GM18907 (cell line): ENCODE measurements around the gene PNKP.

Experiments
- ATAC-seq: cut with Tn5 transposase; IDR thresholded peaks from one replicate; pipeline ENCODE4 v1.9.1; 2021; ENCODE audit warnings: mild to moderate bottlenecking, moderate library complexity; ENCODE audit not compliant: unreplicated experiment

Gene PNKP

DNA sequence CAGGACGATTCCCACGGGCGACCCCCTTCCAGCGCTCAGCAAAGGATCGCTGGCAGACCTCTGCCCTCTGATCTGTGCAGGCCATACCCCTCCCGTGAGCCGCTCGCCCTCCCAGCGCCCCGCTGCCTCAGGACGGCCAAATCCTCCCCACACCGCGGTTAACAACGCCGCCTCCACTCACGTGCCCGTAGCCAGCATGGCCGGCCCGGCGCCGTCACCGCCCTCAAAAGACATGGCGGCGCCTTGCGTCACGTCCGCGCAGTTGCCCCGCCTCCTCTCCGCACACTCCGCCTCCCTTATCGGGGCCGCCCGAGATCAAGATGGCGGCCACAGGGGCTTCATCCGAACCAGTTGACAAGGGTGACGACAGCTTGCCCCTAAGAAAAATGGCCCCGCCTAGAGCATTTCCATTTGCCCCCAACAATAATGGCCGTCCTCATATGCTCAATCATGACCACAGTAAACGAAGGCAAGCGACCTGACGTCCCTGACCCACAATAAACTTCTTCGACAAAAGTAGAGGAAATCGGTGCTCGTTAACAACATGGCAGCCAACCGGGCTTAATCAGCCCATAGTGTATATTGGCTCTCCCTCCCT, 9.1 kb upstream of the PNKP start:
- ATAC-seq, result peak; percentile 52

DNA sequence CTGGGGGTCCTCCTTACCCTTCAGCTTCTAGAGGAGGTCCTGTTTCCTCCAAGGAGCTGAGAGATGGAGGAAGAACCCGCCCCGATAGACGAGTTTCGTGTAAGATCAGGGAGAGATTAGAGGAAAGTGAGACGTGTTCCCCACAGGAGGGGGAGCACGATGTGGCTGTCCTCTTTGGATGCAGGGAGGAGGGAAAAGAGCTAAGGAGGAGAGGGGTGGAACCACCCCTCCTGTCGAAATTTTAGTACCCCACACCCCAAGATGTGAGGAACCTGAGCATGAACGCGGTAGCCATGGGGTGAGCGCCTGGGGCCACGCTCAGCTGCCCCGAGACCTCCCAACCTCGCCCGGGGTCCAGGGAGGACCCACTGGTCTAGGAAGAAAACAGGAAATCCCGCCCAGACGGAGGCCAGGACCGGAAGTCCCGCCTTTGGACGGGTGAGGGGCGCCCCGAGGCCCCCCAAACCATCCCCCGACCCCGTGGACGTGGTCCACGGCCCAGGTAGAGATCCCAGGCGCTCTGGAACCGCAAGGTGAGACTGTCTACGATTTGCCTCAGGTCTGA, 8.6 kb upstream of the PNKP start:
- no peak for ATAC-seq

DNA sequence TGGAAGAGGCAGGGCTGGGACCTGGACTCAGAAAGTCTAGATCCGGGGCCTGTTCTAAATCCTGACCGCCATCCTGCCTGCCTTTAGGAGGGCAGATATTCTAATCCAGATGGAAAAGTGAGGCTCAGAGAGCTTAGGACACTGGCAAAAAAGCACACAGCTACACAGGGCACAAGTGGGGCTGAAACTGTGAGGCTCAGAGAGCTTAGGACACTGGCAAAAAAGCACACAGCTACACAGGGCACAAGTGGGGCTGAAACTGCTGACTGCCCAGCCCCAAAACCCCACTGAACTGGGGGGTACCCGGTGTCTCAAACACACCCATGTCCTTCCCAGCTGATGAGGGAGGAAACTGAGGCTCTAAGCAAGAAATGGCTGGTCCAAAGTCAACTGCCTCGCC, 7.8 kb upstream of the PNKP start:
- ATAC-seq, result no peak

DNA sequence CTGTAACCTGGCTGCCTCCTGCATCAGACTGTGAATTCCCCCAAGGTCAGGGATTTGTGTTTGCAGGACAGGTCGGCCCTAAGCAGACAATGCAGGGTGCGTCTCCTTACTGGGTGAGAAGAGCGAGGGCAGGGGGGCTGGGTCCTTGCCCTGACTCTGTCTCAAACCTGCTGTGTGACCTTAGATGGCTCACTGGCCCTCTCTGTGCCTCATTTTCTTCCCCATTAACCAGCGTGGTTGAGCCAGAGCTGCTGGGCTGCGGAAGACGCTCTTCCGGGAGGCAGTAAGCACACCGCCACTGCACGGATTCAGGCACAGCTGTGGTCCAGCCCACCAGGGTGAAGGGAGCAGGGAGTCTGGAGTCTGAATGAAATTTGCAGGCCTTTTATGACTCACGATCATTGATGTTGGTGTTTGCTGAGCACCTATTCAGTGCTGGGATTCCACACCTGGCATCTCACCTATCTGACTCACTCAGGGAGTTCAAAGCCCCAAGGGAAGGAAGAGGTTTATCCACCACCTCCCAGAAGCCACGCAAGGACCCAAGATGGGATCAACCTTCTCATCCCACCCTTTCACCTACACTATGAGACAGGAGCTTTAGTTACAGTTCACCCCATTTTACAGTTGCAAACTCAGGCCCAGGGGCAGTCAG, 7.3 kb upstream of the PNKP start:
- ATAC-seq, result no peak

DNA sequence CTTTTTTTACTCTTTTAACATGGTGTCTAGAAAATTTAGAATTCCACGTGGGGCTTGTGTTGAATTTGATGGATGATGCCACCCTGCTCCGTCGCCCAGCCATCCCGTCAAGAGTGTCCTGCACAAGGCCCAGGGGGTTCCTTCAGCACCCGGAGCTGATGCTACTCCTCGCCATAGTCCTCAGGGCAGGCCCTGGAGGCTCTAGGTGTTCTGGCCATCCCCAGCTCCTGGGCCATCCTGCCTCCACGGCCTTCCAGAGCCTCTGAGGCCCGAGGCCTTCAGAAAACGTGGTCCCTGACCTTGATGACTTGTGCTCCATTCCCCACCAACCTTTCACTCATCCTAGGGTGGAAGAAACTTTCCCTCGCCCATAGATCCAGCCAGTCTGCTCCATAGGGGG, 6.5 kb upstream of the PNKP start:
- ATAC-seq, result no peak

DNA sequence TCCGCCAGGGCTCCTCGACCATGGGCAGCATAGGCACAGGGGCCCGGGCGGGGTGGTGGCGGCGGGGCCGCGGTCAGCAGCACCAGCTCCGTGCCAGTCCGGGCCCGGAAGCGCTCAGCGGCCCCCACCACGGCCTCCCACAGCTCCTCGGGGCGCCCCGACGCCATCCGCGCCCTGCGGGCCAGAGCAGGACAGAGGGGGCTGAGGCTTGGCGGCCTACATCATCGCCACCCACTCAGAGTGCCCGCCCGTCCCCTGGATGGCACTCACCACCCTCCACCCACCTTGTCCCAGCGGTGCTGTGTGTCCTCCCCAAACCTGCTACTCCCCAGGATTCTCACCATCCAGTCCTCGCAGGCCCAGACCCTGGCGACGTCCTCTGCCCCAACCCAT, 5.7 kb upstream of the PNKP start:
- no peak for ATAC-seq

DNA sequence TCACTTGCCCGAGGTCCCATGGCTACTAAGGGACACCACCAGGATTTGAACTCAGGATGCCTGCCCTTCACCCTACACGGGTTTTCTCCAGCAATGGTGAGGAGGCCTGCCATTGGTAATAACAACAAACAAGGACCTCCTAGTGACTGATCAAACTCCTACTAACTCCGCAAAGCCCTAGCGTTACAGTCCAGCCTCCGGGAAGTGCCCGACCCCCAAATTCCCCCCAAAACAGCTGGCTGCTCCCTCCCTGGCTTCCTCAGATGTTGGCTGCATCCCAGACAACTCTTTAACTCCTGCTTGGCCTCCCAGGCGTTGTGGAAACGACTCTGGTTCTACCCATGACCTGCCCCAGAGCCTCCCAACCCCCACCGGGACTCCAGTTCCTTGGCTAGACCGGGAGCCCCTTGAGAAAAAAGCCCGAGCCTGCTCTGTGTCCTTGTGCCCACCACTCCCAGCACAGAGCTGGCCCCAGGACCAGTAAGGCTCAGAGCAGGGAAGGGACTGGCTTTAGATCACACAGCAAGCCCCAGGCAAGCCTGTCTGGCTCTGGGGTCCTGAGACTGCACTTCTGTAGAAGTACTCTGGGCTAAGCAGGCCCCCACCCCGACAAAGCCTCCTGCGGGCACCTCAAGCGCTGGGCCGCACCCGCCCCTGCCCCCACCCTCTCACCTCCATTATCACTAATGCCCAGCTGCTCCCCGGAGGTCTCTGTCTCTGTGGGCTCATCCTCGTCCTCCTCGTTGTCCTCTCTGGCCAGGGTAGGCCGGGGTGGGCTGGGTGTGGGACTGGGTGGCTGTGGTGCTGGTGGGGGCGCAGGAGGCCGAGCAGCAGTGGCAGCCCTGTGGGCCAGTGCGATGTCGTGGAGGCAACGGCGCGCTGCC, 5.1 kb upstream of the PNKP start:
- no peak for ATAC-seq

DNA sequence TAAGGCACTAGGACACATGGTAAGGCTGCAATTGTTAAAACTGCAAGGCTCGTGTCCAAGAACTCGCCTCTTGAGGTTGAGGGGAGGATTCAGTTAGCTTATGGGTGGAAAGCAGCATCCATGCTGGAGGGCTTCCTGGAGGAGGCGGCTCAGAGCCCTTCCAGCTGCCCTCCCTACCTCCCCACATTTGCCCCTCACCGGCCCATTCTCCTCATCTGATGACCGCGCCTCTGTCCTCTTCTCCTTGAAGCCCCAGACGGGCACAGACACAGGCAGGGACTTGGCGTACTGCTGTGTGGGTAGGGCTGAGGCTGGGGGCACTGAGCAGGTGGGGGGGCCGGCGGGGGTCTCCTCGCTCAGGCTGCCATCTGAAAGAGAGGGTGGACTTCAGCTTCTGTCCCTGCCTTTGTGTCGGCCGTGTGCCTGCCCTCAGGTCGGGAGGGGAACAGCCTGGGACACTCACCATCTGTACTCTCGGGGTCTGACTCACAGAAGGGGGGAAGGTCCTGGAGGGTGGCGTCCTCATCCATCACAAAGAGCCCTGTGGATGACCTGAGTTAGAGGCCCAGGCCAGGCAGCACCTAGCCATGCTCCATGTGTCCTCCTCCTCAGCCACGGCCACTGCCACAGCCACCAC, 4.1 kb upstream of the PNKP start:
- ATAC-seq, result no peak

DNA sequence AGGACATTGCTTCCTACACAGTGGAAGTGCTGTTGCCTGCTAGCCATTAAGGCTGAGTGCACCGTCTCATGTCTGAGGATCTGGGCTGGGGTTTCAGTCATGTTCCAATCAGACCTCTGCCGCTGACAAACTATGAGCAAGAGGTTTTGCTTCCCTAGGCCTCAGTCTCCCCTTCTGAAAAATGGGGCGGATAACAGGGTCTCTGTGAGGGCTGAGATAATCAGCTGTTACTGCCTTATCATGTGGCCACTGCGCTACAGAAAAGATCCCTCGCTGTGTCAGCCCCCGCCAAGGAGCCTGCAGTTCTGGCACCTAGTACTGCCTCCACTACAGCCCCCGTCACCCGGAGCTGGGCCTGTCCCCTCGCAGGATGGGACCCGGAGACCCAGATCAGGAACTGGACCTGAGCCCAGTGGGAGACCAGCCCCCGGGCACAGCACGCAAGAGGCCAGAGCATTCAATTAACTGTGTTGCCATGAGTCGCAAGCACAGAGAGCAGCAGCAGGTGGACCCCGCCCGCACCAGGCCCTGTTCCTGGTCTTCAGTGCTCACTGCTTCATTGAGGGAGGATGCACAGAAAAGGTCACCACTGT, 3.0 kb upstream of the PNKP start:
- ATAC-seq, result no peak

DNA sequence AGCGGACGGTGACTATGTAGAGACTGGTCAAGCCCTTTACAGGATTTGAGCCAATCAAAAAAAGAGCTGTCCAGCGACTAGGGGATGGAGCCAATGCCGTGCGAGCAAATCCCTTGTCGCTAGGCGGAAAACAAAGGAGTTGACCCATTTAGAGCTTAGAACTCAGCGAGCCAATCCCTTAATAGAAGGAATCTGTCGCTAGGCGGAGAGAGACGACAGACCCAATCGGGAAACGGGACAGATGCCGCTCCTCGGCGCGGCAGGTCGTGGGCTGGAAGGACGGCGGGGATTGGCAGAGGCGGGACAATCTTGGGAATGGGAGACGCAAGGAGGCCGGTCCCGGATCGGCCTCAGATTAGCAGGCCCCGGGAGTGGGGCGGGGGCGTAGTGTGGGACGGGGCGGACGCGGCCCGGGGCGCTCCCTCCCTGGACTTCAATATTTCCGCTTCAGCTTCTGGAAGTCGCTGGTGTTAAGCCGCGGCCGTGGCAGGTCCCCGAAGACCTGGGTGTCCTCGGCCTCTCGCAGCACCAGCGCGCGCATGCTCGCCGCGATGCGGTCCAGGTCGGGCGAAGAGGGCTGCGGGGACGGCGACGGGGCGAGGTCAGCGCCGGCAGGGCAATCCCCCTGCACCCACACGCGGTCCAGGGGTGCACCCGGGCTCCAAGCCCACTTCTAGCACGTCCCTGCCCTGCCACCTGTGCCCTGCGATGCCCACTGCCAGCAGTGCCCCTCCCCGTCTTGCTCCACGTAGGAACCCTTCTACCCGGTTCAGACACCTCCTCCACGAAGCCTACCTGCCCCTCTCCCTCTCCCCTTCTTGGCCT, 2.3 kb upstream of the PNKP start:
- ATAC-seq, result peak; percentile 62

DNA sequence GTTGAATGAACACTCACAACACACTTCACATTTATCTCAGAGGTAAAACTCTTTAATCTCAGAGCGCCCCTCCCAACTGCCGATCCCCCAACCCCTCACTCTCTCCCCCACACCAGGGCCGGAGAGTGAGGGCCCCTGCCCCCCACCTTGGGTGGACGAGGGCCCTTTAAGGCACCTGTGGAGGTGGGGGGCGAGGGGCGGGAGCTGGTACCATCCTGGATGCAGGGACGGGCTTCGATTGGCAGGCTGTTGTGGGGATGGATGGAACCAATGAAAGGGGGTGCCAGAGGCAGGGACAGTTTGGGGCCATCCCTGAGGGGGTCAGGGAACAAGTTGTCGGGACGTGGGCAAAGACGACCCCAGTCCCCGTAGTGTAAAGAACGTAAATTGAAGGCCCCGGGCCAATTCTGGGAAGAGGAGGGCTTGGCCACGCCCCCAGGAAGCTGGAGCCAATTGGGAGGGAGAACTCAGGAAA, 1.7 kb upstream of the PNKP start:
- peak; percentile 5 for ATAC-seq

DNA sequence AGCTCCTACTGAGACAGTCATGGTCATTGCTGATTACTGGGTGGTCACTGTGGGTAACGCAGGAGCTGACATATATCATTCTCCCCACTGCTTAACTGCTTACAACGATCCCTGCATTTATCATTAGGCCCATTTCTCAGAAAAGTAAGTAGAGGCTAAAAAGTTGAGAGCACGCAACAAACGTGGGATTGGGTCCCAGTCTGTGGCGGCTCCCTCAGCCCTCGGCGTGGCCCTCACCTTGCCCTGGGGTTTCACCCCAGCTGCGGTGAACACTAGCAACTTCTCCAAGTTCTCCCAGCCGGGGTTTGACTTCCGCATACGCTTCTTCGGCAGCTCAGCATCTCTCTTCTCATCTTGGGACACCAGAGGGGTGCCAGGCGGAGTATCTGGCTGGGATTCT, 2.5 kb downstream of the PNKP start:
- ATAC-seq, result no peak

DNA sequence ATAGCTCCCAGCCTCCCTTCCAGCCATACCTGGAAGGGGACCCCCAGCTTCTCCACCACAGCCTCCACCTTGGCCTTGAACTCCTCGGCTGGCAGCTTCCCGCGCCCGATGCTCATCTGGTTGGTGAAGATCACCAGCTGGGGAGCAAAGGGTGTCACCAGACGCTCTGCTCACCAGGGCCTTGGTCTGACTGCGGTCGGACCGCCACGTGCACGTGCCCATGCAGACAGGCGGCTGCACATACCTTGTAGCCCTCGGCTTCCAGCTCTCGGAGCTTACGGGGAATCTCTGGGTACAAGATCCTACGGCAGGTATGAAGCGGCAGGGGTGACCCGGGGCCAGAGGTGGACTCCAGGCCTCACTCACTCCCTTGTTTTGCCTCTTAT, 3.4 kb downstream of the PNKP start:
- no peak for ATAC-seq

DNA sequence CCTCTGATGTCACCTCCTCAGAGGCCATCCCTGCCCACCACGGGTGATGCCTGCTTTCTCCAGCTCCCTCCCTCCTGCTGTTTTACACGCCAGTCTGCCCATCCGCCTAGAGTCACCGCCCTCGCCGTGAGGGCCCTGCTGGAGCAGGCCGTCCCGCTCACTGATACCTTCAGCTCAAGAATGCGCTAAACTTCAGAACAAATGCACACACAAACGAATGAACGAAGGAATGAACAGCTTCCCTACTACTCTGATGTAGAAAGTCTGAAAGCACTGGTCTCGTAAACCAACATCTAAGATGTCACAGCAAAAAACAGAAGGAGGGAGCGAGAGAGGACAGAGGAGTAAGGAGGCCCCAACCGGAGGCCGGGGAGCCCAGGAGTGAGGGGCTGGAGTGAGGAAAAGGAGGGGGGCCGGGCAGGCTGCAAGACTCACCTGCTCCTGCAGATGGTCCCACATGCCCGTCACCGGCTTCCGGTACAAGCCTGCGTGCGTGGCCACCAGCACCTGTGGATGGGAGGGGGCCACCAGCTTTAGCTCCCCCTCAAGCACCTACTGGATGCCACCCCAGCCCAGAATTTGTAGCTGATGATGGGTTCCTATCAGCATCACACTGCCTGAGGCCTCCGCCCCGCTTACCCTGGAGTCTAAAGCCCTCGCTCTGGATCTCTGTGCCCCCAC, 4.0 kb downstream of the PNKP start:
- no peak for ATAC-seq

DNA sequence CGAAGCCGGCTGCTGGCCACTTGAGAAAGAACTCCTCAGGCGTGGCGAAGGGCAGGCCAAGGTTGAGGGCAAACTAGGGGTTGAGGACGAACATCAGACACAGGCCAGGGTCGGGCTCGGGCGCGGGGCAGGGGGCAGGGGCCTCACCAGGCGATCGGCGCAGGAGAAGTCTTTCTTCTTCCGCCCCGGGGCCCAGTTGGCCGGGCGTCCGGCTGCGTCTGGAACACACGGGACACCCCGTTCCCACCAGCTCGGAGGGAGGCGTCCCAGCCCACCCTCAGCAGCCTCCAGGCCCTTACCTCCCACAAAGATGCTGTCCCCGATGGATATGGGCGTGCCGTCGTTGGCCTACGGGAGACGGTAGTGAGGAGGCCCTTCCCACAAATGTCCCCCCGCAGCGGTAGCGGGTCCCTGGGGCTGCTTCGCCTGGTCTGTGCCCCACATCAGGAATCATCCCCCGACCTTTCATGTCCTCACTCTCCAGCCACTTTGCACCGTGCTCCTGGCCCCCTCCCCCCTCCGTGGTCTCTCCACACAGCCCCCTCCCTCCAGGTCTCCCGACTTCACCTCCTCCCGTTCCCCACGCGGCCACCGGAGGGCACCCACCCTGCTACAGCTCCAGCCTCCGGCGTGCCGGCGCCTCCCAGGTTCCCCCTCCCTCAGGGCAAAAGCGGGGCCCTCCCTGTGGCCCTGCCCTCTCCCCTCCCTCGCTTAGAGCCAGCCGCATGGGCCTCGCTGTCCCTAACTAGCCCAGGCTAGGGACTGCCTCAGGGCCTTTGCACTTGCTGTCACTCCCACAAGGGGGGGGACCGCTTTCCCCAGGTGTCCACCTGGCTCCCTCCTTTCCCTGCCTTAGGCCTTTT, 4.8 kb downstream of the PNKP start:
- ATAC-seq, result no peak

DNA sequence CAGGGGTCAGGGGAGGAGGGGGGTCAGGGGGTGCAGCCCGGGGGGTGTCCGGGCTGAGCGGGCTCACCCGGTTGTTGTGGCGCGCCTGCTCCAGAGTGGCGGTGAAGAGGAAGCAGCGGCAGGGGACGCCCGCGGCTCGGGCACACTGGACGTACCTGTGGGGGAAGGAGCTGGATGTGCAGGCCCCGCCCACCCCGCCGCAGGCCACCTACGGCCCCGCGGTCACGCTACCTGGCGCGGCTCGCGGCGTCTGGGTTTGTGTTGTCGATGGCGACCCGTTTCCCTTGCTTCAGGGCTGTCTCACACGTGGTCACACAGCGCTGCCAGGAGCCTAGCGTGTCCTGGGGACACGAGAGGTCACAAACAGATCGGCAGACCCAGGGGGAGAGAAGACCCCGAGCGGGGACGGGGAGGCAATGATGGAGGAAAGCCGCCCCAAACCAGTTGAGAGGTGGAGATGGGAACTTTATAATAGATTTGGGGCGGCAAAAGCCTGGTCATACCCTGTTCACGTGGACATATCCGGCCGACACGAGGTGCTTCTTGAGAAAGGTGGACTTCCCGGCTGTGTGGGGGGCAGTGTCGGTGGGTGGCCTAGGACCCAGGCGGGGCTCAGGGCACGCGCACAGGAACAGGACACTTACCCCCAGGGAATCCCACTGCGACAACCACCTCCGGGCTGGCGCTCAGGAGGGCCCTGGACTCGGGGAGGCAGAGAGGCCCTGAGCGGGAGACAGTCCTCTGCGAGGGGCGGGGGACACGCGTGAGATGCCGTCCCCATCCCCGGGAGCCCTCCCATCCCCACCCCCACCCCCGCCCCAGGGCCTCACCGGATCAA, 5.6 kb downstream of the PNKP start:
- no peak for ATAC-seq

DNA sequence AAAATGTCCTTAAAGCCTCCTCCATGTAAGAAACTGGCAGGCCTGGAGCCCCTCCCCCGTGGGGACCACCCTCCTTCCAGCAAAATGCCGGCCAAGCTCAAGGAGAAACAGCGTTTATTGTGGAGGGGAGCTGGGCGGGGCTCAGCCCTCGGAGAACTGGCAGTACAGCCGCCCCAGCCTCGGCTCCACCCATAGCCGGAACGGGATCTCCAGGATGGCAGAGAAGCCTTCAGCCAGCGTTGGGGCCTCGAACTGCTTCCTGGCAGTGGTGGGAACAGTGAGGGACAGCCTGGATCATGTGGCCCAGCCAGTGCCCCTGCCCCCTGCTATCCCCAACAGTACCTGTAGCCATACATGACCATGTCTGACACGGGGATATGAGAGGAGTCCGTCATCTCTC, 6.3 kb downstream of the PNKP start:
- no peak for ATAC-seq
